Transverse colon (tissue), 4 donors: ENCODE data around the gene CDT1.

Source experiments
- CTCF ChIP-seq, 5 experiments: fragments of 200-600 bp in 3 of 5; fragments of 450-650 bp in 2 of 5; sonication (generic) in 3 of 5; IDR thresholded peaks; 1 replicate in 2 of 5; 2 replicates in 3 of 5; pipeline ENCODE4 v1.5.1; 2016 to 2017; ENCODE audit warnings: antibody characterized with exemption in 5 of 5, inconsistent platforms in 3 of 5, mild to moderate bottlenecking in 2 of 5, moderate library complexity in 1 of 5
- EP300 ChIP-seq: sonication (generic); formaldehyde crosslinking; IDR thresholded peaks from one replicate; pipeline ENCODE4 v1.6.1; 2017; ENCODE audit warnings: antibody characterized with exemption, low read depth
- POLR2A ChIP-seq: fragments of 450-650 bp; IDR thresholded peaks from one replicate; pipeline ENCODE4 v1.6.1; 2016; ENCODE audit warnings: antibody characterized with exemption, mild to moderate bottlenecking, moderate library complexity
- POLR2AphosphoS5 ChIP-seq, 3 donors: sonication (generic); formaldehyde crosslinking; IDR thresholded peaks; one replicate each; pipeline ENCODE4 v1.6.1; 2016; ENCODE audit warnings: antibody characterized with exemption in 3 of 3

GRCh38 chr16:88815901-88816589 lies 12.5 kb downstream of the CDT1 start:
- TF ChIP-seq CTCF (IDR thresholded peaks at IDR 0.05) (peak; percentile 62 to 85 (median 77)), EP300 (no peak), POLR2AphosphoS5 (IDR thresholded peaks at IDR 0.05) (peak in 2 of 3 donors; percentile 13 to 35), POLR2A (no peak)
